ENCODE results near the gene SH3TC1.
A peak's percentile ranks its signal among the peaks of the same experiment; 100 is the strongest.

The SH3TC1 gene

DNA sequence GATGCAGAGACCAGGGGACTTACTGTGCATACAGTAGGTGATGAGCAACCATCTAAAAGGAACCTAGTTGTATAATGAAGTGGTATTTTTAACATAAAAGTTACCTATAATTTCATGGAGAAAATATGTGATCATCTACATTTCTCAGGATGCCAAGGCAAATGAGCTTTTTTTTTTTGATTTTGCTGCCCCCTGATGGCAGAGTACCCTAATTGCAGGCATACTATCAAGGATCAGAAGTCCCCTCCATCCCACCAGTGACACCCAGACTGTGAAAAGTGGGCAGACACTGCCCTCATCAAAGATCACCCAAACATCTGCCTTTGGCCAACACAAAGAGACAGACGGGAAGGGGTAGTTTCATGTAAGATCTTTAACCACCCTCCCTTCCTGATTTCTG is 30.9 kb upstream of the SH3TC1 start:
- TF ChIP-seq, protein P1, sequence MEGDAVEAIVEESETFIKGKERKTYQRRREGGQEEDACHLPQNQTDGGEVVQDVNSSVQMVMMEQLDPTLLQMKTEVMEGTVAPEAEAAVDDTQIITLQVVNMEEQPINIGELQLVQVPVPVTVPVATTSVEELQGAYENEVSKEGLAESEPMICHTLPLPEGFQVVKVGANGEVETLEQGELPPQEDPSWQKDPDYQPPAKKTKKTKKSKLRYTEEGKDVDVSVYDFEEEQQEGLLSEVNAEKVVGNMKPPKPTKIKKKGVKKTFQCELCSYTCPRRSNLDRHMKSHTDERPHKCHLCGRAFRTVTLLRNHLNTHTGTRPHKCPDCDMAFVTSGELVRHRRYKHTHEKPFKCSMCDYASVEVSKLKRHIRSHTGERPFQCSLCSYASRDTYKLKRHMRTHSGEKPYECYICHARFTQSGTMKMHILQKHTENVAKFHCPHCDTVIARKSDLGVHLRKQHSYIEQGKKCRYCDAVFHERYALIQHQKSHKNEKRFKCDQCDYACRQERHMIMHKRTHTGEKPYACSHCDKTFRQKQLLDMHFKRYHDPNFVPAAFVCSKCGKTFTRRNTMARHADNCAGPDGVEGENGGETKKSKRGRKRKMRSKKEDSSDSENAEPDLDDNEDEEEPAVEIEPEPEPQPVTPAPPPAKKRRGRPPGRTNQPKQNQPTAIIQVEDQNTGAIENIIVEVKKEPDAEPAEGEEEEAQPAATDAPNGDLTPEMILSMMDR (IDR thresholded peaks at IDR 0.05; ENCODE audit: low read depth, low read length), result peak; percentile 38

DNA sequence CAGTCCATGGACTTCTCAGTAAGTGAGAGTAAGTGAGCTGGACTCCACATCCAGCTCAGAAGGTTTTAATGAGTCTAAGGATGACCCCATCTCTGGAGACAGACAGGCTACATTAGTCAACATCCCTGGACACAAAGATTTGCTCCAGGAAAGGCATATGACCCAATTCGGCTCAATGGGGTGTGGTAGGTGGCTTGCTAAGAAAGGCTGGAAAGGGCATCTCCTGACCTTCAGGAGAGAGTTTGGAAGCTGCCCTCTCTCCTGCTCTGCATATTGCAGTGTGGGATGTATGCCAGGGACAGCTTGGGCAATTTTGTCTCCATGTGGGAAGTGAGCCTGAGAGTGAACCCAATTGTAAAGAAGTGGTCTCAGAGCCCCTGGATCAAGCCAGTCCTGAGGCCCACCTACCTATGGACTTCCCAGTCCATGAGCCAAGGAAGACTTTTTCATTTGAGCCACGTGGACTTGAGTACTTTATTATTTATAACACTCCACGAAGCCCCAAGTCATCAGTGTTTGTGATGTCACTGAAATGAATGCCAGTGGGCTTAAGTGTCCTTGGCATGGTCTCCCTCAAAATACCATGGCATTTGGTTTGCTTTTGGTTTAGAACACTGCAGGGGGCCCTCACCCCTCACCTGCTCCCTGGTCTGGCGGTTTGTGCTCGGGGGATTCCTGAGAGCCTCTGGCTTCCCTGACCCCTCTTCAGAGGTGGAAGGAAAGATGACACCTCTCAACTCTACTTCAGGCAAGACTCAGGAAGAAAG is 30.1 kb upstream of the SH3TC1 start:
- TF ChIP-seq, protein P1 (IDR thresholded peaks at IDR 0.05; ENCODE audit: low read depth, low read length), result no peak
- in situ Hi-C loops (cut with HindIII; ENCODE audit: low sequenced_read_pairs), result no loop called here
- no peak overlapping the region for H3K4me3 ChIP-seq (ENCODE audit: low read depth, low read length)
- DNase-seq (ENCODE audit: low read depth, low spot score), result no peak

More for the DNA sequence above, 30.9 kb upstream of the SH3TC1 start:
- in situ Hi-C loops (cut with HindIII; ENCODE audit: low sequenced_read_pairs), result no loop called here
- no peak overlapping the region for H3K4me3 ChIP-seq (ENCODE audit: low read depth, low read length)
- no peak for DNase-seq (ENCODE audit: low read depth, low spot score)

DNA sequence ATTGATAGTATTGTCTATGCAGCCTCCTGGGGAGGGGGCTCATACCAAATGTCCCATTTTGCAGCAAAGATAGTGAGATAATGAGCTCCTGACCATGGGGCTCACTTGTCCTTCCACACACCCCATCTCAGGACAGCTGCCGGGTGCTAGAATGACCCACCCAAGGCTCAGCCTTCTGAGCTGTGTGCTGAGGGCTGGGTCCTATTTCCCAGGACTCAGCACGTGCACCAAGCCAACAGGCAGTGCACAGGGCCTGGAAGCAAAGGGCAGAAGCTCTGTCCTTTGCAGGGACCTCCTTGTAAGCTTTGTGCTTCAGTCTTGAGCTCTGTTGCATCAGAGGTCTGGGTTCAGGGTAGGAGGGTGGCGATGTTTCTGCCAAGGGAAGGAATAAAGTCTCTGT is 29.3 kb upstream of the SH3TC1 start:
- DNase-seq (ENCODE audit: low read depth, low spot score), result no peak
- in situ Hi-C loops (cut with HindIII; ENCODE audit: low sequenced_read_pairs), result no loop called here
- H3K4me3 ChIP-seq (ENCODE audit: low read depth, low read length), result no peak overlapping the region
- TF ChIP-seq, protein P1 (IDR thresholded peaks at IDR 0.05; ENCODE audit: low read depth, low read length), result no peak

DNA sequence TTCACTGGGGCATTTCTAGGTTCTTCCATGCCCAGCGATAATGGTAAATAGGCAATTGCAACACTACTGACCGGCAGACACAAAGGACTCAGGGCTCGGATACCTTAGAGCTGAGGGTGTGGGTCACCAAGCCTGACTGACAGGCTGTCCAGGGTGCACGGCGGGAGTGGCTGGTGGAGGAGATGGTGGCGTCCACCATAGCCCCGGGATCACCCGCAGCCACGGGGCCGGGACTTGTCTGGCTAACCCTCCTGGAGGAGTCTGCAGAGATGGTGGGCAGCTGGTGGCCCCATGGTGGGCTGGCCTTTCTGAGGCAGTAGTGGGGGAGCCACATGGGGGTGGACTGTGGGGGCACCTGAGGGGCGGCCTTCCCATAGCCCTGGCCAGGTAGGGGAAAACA is 28.7 kb upstream of the SH3TC1 start:
- DNase-seq (ENCODE audit: low read depth, low spot score), result no peak
- in situ Hi-C loops (cut with HindIII; ENCODE audit: low sequenced_read_pairs), result no loop called here
- TF ChIP-seq, protein P1 (IDR thresholded peaks at IDR 0.05; ENCODE audit: low read depth, low read length), result no peak
- H3K4me3 ChIP-seq (ENCODE audit: low read depth, low read length), result no peak overlapping the region

DNA sequence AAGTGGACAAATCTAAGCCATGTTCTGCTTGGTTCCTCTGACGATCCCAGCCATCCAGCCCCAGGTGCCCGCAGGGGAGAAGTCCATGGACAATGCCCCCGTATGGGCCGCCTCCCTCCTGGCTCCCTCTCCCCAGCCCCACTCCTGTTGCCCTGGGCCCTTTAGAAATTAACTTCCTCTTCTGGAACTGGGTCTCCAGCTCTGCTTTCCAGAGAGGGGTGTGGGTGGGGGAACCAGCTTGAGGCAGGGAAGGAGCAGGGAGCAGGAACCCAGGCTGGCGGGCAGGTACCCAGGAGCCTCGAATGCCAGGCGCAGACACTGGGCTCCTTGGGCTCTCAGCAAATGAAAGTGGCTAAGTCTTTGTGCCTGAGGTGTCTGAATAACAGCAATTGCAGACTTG is 27.8 kb upstream of the SH3TC1 start:
- no peak for DNase-seq (ENCODE audit: low read depth, low spot score)
- H3K4me3 ChIP-seq (ENCODE audit: low read depth, low read length), result no peak overlapping the region
- TF ChIP-seq, protein P1 (IDR thresholded peaks at IDR 0.05; ENCODE audit: low read depth, low read length), result no peak
- in situ Hi-C loops (cut with HindIII; ENCODE audit: low sequenced_read_pairs), result no loop called here

DNA sequence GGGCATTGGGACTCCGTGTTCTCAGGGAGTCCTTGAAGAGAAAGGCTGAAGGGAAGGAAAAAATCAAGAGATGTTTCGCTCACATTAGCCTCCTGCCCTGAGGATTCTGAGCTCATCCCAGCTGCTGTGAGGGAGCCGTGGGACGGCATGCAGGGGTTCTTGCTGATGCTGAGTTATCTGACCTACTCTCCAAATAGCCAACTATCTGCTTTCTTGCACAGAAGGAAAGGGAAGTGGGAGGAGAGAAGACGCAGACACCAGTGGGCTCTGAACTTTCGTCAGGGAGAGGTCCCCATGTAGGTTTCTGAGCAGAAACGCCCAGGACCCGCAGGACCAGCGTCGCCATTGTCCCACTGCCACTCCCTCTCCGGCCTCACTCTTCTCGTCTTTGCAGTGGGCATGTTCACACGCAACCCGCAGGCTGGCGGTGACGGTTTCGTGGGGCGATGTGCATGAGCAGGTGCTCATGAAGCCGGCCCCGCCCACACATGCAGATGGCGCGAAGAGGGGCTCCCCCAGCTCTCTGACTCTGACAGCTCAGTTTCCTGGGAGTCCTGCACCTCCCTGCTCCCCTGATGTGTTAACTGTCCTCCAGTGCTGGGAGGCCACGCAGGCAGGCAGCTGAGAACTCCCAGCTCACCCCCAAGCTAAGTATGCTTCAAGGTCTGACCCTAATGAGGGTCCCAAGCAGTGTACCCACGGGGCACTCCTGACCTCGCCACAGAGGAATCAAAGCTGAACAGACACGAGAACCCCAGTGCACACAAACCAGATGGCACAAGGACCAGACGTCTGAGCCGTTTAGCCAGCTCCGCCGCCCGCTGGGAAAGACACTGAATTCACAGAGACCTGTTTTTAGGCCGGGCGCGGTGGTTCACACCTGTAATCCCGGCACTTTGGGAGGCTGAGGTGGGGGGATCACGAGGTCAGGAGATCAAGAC is 26.8 kb upstream of the SH3TC1 start:
- in situ Hi-C loops (cut with HindIII; ENCODE audit: low sequenced_read_pairs), result no loop called here
- TF ChIP-seq, protein P1 (IDR thresholded peaks at IDR 0.05; ENCODE audit: low read depth, low read length), result no peak
- no peak for DNase-seq (ENCODE audit: low read depth, low spot score)
- H3K4me3 ChIP-seq (ENCODE audit: low read depth, low read length), result no peak overlapping the region
